GM12878 (cell line): Measurements from ENCODE around the gene PRDM4. TPM values are rescaled to one million over a fixed set of nuclear protein-coding genes. Genes with fewer than 3 reads are reported as not detected.

Experiments used
- ATAC-seq: fragments of 200-7000 bp; cut with Tn5 transposase; 3 replicates; pipeline ENCODE4 v1.9.1; 2020; ENCODE audit warnings: mild to moderate bottlenecking, moderate library complexity
- BruUV-seq: library from RNA; stranded (reverse); fragments of 400-500 nt; replicated peaks from 2 replicates; lab custom pipeline; 2021; lab: Mats Ljungman, UMichigan
- CTCF ChIA-PET: fragments of 300-600 bp; sonication (Branson Sonifier 250); formaldehyde crosslinking; extraction: SDS; loops from one replicate; lab custom pipeline; 2021; ENCODE audit warnings: inconsistent platforms; lab: Yijun Ruan, JAX
- POLR2A ChIA-PET: fragments of 350-600 bp; formaldehyde crosslinking; extraction: SDS; loops from one replicate; lab custom pipeline; 2021; ENCODE audit warnings: inconsistent platforms; lab: Charles Lee
- RAD21 ChIA-PET: fragments of 300-600 bp; sonication (Branson Sonifier 250); formaldehyde crosslinking; loops from one replicate; lab custom pipeline; 2023; ENCODE audit warnings: antibody characterized with exemption; ENCODE audit not compliant: unreplicated experiment; lab: Charles Lee
- SMC1A ChIA-PET: fragments of 300-600 bp; sonication (Branson Sonifier 250); formaldehyde crosslinking; loops from one replicate; lab custom pipeline; 2023; ENCODE audit not compliant: unreplicated experiment, uncharacterized antibody; lab: Charles Lee
- DNase-seq: peaks from one replicate; pipeline ENCODE4 v3.0.0-alpha.2; 2011; ENCODE audit warnings: low read depth, low spot score
- FAIRE-seq: peaks from 3 replicates; lab custom pipeline; 2011; peaks lifted over from hg19 to GRCh38; lab: Jason Lieb, UNC
- H2AFZ ChIP-seq: 2 replicates; pipeline ENCODE4 v1.6.0; 2011; ENCODE audit warnings: low read depth, low read length, control low read depth; ENCODE audit not compliant: control insufficient read depth
- H3K27ac ChIP-seq: 2 replicates; pipeline ENCODE4 v1.5.1; 2011; ENCODE audit warnings: control low read depth; ENCODE audit not compliant: control insufficient read depth, insufficient read depth
- H3K27me3 ChIP-seq, 2 experiments: replicated peaks in 1 of 2; 2 replicates each; pipeline versions ENCODE4 v1.6.0 to v1.6.1; 2011; ENCODE audit warnings: low read length in 1 of 2; ENCODE audit not compliant: control insufficient read depth in 2 of 2, insufficient read depth in 2 of 2
- H3K36me3 ChIP-seq, 2 experiments: 2 replicates each; pipeline ENCODE4 v1.5.1; 2011; ENCODE audit warnings: low read length in 1 of 2; ENCODE audit not compliant: control insufficient read depth in 2 of 2, insufficient read depth in 2 of 2
- H3K4me1 ChIP-seq: 2 replicates; pipeline ENCODE4 v1.6.1; 2011; ENCODE audit warnings: mild to moderate bottlenecking, low read length, moderate library complexity, mixed read lengths; ENCODE audit not compliant: control insufficient read depth, insufficient read depth
- H3K4me2 ChIP-seq: 2 replicates; pipeline ENCODE4 v1.6.0; 2011; ENCODE audit warnings: control low read depth; ENCODE audit not compliant: control insufficient read depth, insufficient read depth
- H3K4me3 ChIP-seq: fragments of 200-600 bp; sonication (generic); 2 replicates; pipeline ENCODE4 v1.5.1; 2016
- H3K79me2 ChIP-seq: 2 replicates; pipeline ENCODE4 v1.6.0; 2011; ENCODE audit warnings: low read length; ENCODE audit not compliant: control insufficient read depth, insufficient read depth
- H3K9ac ChIP-seq: 2 replicates; pipeline ENCODE4 v1.8.0; 2011; ENCODE audit warnings: low read length, control low read depth, mixed read lengths; ENCODE audit not compliant: control insufficient read depth, insufficient read depth
- H3K9me3 ChIP-seq: replicated peaks from 3 replicates; pipeline ENCODE4 v1.5.1; 2011; ENCODE audit warnings: mild to moderate bottlenecking, low read length; ENCODE audit not compliant: control insufficient read depth, insufficient read depth
- H4K20me1 ChIP-seq: 2 replicates; pipeline ENCODE4 v1.6.0; 2011; ENCODE audit not compliant: control insufficient read depth, insufficient read depth
- ATF2 ChIP-seq: IDR thresholded peaks from 2 replicates; pipeline ENCODE4 v1.6.1; 2012; ENCODE audit warnings: low read length, inconsistent platforms
- CBFB ChIP-seq: IDR thresholded peaks from 2 replicates; pipeline ENCODE4 v1.6.1; 2016; ENCODE audit warnings: antibody characterized with exemption, low read depth
- CTCF ChIP-seq, 3 experiments: IDR thresholded peaks in 2 of 3; conservative IDR thresholded peaks in 1 of 3; 2 replicates each; pipeline ENCODE4 v1.5.1; 2011; ENCODE audit warnings: low read depth in 3 of 3, low read length in 3 of 3, mild to moderate bottlenecking in 3 of 3, control low read depth in 2 of 3, moderate library complexity in 2 of 3, inconsistent platforms in 1 of 3, mixed read lengths in 1 of 3; ENCODE audit not compliant: control insufficient read depth in 2 of 3, insufficient read depth in 1 of 3; ENCODE audit errors: extremely low read depth in 1 of 3
- GABPA ChIP-seq: IDR thresholded peaks from 2 replicates; pipeline ENCODE4 v1.6.1; 2014; ENCODE audit warnings: antibody characterized with exemption, low read depth, mild to moderate bottlenecking, inconsistent platforms
- HSF1 ChIP-seq: fragments of 150-350 bp; IDR thresholded peaks from 2 replicates; pipeline ENCODE4 v1.6.1; 2014; ENCODE audit warnings: mild to moderate bottlenecking, low read depth, low read length
- KLF5 ChIP-seq: fragments of 450-650 bp; IDR thresholded peaks from 2 replicates; pipeline ENCODE4 v1.6.1; 2014; ENCODE audit warnings: mild to moderate bottlenecking; ENCODE audit not compliant: partially characterized antibody
- MTA3 ChIP-seq: IDR thresholded peaks from 2 replicates; pipeline ENCODE4 v1.6.1; 2012; ENCODE audit warnings: low read length, inconsistent platforms, borderline replicate concordance
- NFYB ChIP-seq: IDR thresholded peaks from 2 replicates; pipeline ENCODE4 v1.6.1; 2011; ENCODE audit warnings: low read depth, mild to moderate bottlenecking, low read length, improper control_type of control experiment, moderate library complexity; ENCODE audit not compliant: insufficient read depth
- NRF1 ChIP-seq: conservative IDR thresholded peaks from 2 replicates; pipeline ENCODE4 v1.6.1; 2011; ENCODE audit warnings: mild to moderate bottlenecking, low read depth, low read length, improper control_type of control experiment
- POLR2AphosphoS2 ChIP-seq: IDR thresholded peaks from 2 replicates; pipeline ENCODE4 v1.6.1; 2011; ENCODE audit warnings: low read depth, mild to moderate bottlenecking, low read length, improper control_type of control experiment, moderate library complexity
- SIX5 ChIP-seq: IDR thresholded peaks from 2 replicates; pipeline ENCODE4 v1.6.1; 2011; ENCODE audit warnings: mild to moderate bottlenecking, low read depth, low read length, moderate library complexity; ENCODE audit not compliant: severe bottlenecking
- ZBTB33 ChIP-seq: fragments of 450-650 bp; IDR thresholded peaks from 2 replicates; pipeline ENCODE4 v1.6.1; 2017; ENCODE audit warnings: mild to moderate bottlenecking
- ZNF207 ChIP-seq: fragments of 450-650 bp; IDR thresholded peaks from 2 replicates; pipeline ENCODE4 v1.6.1; 2014; ENCODE audit warnings: antibody characterized with exemption, mild to moderate bottlenecking, borderline replicate concordance
- ZNF384 ChIP-seq: IDR thresholded peaks from 2 replicates; pipeline ENCODE4 v1.6.1; 2012; ENCODE audit warnings: low read depth, mild to moderate bottlenecking, low read length, improper control_type of control experiment, borderline replicate concordance
- WGBS: methylation state at CpG from one replicate; pipeline ENCODE4 v1.1.6; 2016; ENCODE audit warnings: low lambda C conversion rate; ENCODE audit not compliant: insufficient replicate concordance, insufficient coverage; ENCODE audit errors: missing lambda C conversion rate; 5-methylcytosine and 5-hydroxymethylcytosine counted together
- in situ Hi-C: fragments of 300-500 bp; cut with MboI; formaldehyde crosslinking; loops from 9 replicates; pipeline ENCODE4 v1.14.3; 2018; ENCODE audit warnings: mixed read lengths
- intact Hi-C: fragments of 100-400 bp; cut with micrococcal nuclease; formaldehyde crosslinking; loops from one replicate; pipeline ENCODE4 v1.14.2; 2022; ENCODE audit not compliant: unreplicated experiment
- polyA plus RNA-seq, 11 experiments: library from polyadenylated mRNA; depleted of rRNA in 4 of 11; unstranded in 6 of 11; stranded (reverse) in 5 of 11; fragments of >200 nt; fragmentation: Nextera tagmentation in 4 of 11; fragmentation: Illumina TruSeq in 1 of 11; extraction: Ambion mirVana in 4 of 11; extraction: Trizol in 1 of 11; gene quantifications; 1 replicate in 1 of 11; 2 replicates in 10 of 11; pipeline versions ENCODE4 v1.2.1 to v1.2.3, GENCODE V29; 2011 to 2016; ENCODE audit warnings: inconsistent platforms in 2 of 11, missing spikeins in 2 of 11, low read depth in 1 of 11
- total RNA-seq, 4 experiments: library from RNA; depleted of rRNA in 3 of 4; stranded (reverse); fragments of >200 nt in 3 of 4; fragmentation: Illumina TruSeq in 1 of 4; extraction: Trizol in 1 of 4; gene quantifications; 2 replicates each; pipeline versions ENCODE4 v1.2.1 to v1.2.3, GENCODE V29; 2013 to 2021

The PRDM4 gene
- total and polyA plus RNA-seq, 10 of the 15 experiments (the other 5 are each of a cell fraction or from before 2014, with no cell fraction given) = 5.1 to 22.2 (median 15.0) TPM

- SMC1A ChIA-PET = no interaction called here
- POLR2A ChIA-PET = no interaction called here
Measured at GRCh38 chr12:107791465-107792089, 30.6 kb upstream of the PRDM4 start.

More at GRCh38 chr12:107791465-107792089, 30.6 kb upstream of the PRDM4 start:
- Histone ChIP-seq H3K27me3 (peaks cover 0 to 3% of the 10 kb centered on the region in 2 experiments; a peak in 2 of 4 replicates), H2AFZ (no peak overlapping the region), H3K4me3 (no peak overlapping the region), H4K20me1 (no peaks in the 10 kb centered on the region), H3K4me2 (no peak overlapping the region), H3K36me3 (no peaks in the 10 kb centered on the region), H3K4me1 (no peaks in the 10 kb centered on the region), H3K9me3 (peaks cover 5% of the 10 kb centered on the region; the same call in 2 of the 3 replicates), H3K9ac (no peak overlapping the region), H3K27ac (no peak overlapping the region), H3K79me2 (no peaks in the 10 kb centered on the region)
- BruUV-seq = no TSS peak
- in situ Hi-C loops = no loop called here
- WGBS = 0% methylated on average over 1 of the region's 1 CpG
- ChIA-PET CTCF (no interaction called here), RAD21 (no interaction called here)
- DNase-seq = no peak
- FAIRE-seq = no peak
- no peak for ATAC-seq
- no peak for TF ChIP-seq KLF5
- no peak for TF ChIP-seq SIX5
- no peak for TF ChIP-seq ZBTB33
- no peak for TF ChIP-seq MTA3
- TF ChIP-seq ZNF207 = no peak
- no peak for TF ChIP-seq ATF2
- TF ChIP-seq POLR2AphosphoS2 = no peak
- TF ChIP-seq ZNF384 = no peak
- TF ChIP-seq CBFB = no peak
- no peak for TF ChIP-seq NRF1
- TF ChIP-seq CTCF (IDR thresholded peaks at IDR 0.05 in 2 of 3, conservative IDR thresholded peaks at IDR 0.05 in 1 of 3; ENCODE audit: control insufficient read depth in 2 of 3, extremely low read depth in 1 of 3, insufficient read depth in 1 of 3, low read depth in 3 of 3, low read length in 3 of 3) = no peak
- TF ChIP-seq GABPA = no peak
- TF ChIP-seq NFYB = no peak
- no peak for TF ChIP-seq HSF1
- intact Hi-C loops = no loop called here
